HepG2 (cell line): ENCODE results near the gene CHD2. TPM values are rescaled to one million over a fixed set of nuclear protein-coding genes. Genes with fewer than 3 reads are reported as not detected.

Experiments used
- ATAC-seq: fragments of 200-7000 bp; cut with Tn5 transposase; 3 replicates; pipeline ENCODE4 v1.9.1; 2020; ENCODE audit warnings: mild to moderate bottlenecking, moderate library complexity
- BruUV-seq: library from RNA; stranded (reverse); fragments of 400-500 nt; replicated peaks from 2 replicates; lab custom pipeline; 2021; lab: Mats Ljungman, UMichigan
- CTCF ChIA-PET: fragments of 300-600 bp; formaldehyde crosslinking; extraction: SDS; loops from one replicate; lab custom pipeline; 2021; ENCODE audit warnings: low total read pairs, inconsistent platforms, low intra/inter-chr PET ratio; lab: Yijun Ruan, JAX
- POLR2A ChIA-PET: fragments of 350-600 bp; sonication (Branson Sonifier 250); formaldehyde crosslinking; loops from one replicate; lab custom pipeline; 2020; ENCODE audit warnings: antibody characterized with exemption, inconsistent platforms; lab: Yijun Ruan, JAX
- DNase-seq: peaks from one replicate; pipeline ENCODE4 v3.0.0-alpha.2; 2015; ENCODE audit warnings: low spot score
- FAIRE-seq: peaks from 3 replicates; lab custom pipeline; 2011; peaks lifted over from hg19 to GRCh38; lab: Jason Lieb, UNC
- H2AFZ ChIP-seq: one replicate; pipeline ENCODE4 v1.6.1; 2011; ENCODE audit warnings: low read length, inconsistent platforms
- H3K27ac ChIP-seq: fragments of 300-600 bp; 3 replicates; pipeline ENCODE4 v1.8.0; 2011; ENCODE audit warnings: mixed run types, mild to moderate bottlenecking, mixed read lengths, low read length, inconsistent platforms; ENCODE audit not compliant: insufficient read depth; ENCODE audit errors: extremely low read length
- H3K27me3 ChIP-seq, 2 experiments: fragments of 200-600 bp in 1 of 2; 2 replicates in 1 of 2; 3 replicates in 1 of 2; pipeline versions ENCODE4 v1.6.0 to v1.8.0; 2011; ENCODE audit warnings: low read length in 2 of 2, mild to moderate bottlenecking in 2 of 2, moderate library complexity in 2 of 2, inconsistent platforms in 1 of 2; ENCODE audit not compliant: insufficient read depth in 2 of 2, control insufficient read depth in 1 of 2
- H3K36me3 ChIP-seq, 2 experiments: fragments of 200-600 bp in 1 of 2; replicated peaks in 1 of 2; 2 replicates in 1 of 2; 3 replicates in 1 of 2; pipeline versions ENCODE4 v1.5.1 to v1.8.0; 2011; ENCODE audit warnings: low read length in 2 of 2, inconsistent platforms in 1 of 2; ENCODE audit not compliant: insufficient read depth in 2 of 2, control insufficient read depth in 1 of 2
- H3K4me1 ChIP-seq: 2 replicates; pipeline ENCODE4 v1.5.1; 2012; ENCODE audit warnings: low read length, inconsistent platforms; ENCODE audit not compliant: insufficient read depth
- H3K4me2 ChIP-seq: 2 replicates; pipeline ENCODE4 v1.6.0; 2011; ENCODE audit warnings: low read depth, low read length, inconsistent platforms
- H3K4me3 ChIP-seq, 3 experiments: fragments of 200-600 bp in 1 of 3; sonication (generic), shearing (Covaris generic) in 1 of 3; replicated peaks in 1 of 3; 2 replicates each; pipeline ENCODE4 v1.5.1; 2011 to 2016; ENCODE audit warnings: low read length in 3 of 3, inconsistent platforms in 2 of 3, low read depth in 2 of 3, mild to moderate bottlenecking in 2 of 3, control low read depth in 1 of 3, mixed read lengths in 1 of 3; ENCODE audit not compliant: insufficient read depth in 1 of 3
- H3K79me2 ChIP-seq: one replicate; pipeline ENCODE4 v1.6.1; 2011; ENCODE audit warnings: low read length, inconsistent platforms; ENCODE audit not compliant: insufficient read depth
- H3K9ac ChIP-seq: 2 replicates; pipeline ENCODE4 v1.6.0; 2011; ENCODE audit warnings: mild to moderate bottlenecking, low read depth, low read length, inconsistent platforms; ENCODE audit not compliant: insufficient read depth
- H3K9me3 ChIP-seq: 2 replicates; pipeline ENCODE4 v1.5.1; 2012; ENCODE audit warnings: mild to moderate bottlenecking, low read length
- H4K20me1 ChIP-seq: 2 replicates; pipeline ENCODE4 v1.6.0; 2011; ENCODE audit warnings: inconsistent platforms, mild to moderate bottlenecking, low read length, moderate library complexity; ENCODE audit not compliant: insufficient read depth
- POLR2AphosphoS5 ChIP-seq: IDR thresholded peaks from 2 replicates; pipeline ENCODE4 v1.6.1; 2012; ENCODE audit warnings: low read depth, low read length
- TGIF2 ChIP-seq: IDR thresholded peaks from 2 replicates; pipeline ENCODE4 v1.6.1; 2016; ENCODE audit warnings: control low read depth, missing compliant biosample characterization
- ZNF510 ChIP-seq: sonication (generic); formaldehyde crosslinking; IDR thresholded peaks from 2 replicates; pipeline ENCODE4 v1.4.0; 2020; ENCODE audit warnings: low read depth, mild to moderate bottlenecking, missing genetic modification reagents
- ZNF644 ChIP-seq: IDR thresholded peaks from 2 replicates; pipeline ENCODE4 v1.6.1; 2016; ENCODE audit warnings: low read depth
- WGBS: methylation state at CpG from one replicate; pipeline ENCODE4 v1.1.6; 2017; ENCODE audit warnings: low lambda C conversion rate; 5-methylcytosine and 5-hydroxymethylcytosine counted together
- in situ Hi-C: cut with HindIII; loops from 2 replicates; pipeline ENCODE4 v1.10.0; 2017; ENCODE audit warnings: low pct_unique_long_range_greater_than_20kb; ENCODE audit not compliant: extremely low pct_ligation_motif_present
- intact Hi-C: fragments of 100-400 bp; cut with micrococcal nuclease; formaldehyde crosslinking; loops from one replicate; pipeline ENCODE4 v1.10.0; 2022; ENCODE audit not compliant: unreplicated experiment
- polyA plus RNA-seq, 8 experiments: library from polyadenylated mRNA; depleted of rRNA in 3 of 8; stranded (reverse) in 7 of 8; unstranded in 1 of 8; fragments of >200 nt; fragmentation: Illumina TruSeq in 4 of 8; extraction: Trizol in 4 of 8; gene quantifications; 2 replicates each; pipeline versions ENCODE4 v1.2.1 to v1.2.3, GENCODE V29; 2011 to 2016; ENCODE audit warnings: low read depth in 4 of 8, missing spikeins in 1 of 8, mixed read lengths in 1 of 8; ENCODE audit not compliant: insufficient read depth in 1 of 8
- total RNA-seq, 5 experiments: library from RNA; depleted of rRNA; stranded (reverse); fragments of >200 nt; fragmentation: Illumina TruSeq; extraction: Trizol; gene quantifications; 2 replicates each; pipeline ENCODE4 v1.2.3, GENCODE V29; 2016; ENCODE audit warnings: low read depth in 1 of 5

CHD2 gene
- total and polyA plus RNA-seq, 2 of the 13 experiments (the other 11 are each of a cell fraction or from before 2014, with no cell fraction given), result 54.0 to 54.1 TPM

DNA sequence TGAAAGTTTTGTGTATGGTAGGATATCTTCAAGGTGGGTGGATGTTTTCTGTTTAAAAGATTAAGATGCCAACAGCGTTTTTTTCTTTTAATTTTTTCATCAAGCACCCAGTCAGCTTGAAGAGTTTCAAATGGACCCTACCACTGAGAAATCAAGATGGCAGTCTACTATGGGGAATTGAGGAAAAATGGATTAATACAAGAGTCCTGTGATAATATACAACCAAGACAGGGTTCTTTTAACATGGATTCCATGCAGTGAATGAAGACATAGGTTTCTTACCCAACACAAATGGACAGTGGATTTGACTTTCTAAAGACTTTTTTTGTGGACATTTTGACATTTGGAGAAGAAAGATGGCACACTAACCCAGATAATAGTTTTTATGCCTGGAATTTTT, 2.5 kb upstream of the CHD2 start:
- in situ Hi-C loops (no loop called here), intact Hi-C loops (no loop called here)
- DNase-seq, result no peak
- Histone ChIP-seq H3K36me3 (peaks cover 5 to 54% of the 10 kb centered on the region in 2 experiments), H3K9me3 (no peaks in the 10 kb centered on the region), H2AFZ (no peak overlapping the region), H3K4me2 (no peak overlapping the region), H3K9ac (no peak overlapping the region), H3K79me2 (peaks cover 98% of the 10 kb centered on the region), H3K27me3 (no peaks in the 10 kb centered on the region; a peak in 1 of 5 replicates), H3K27ac (no peak overlapping the region), H4K20me1 (peaks cover 39% of the 10 kb centered on the region), H3K4me3 (no peak overlapping the region), H3K4me1 (peaks cover 30% of the 10 kb centered on the region)
- TF ChIP-seq TGIF2 (no peak), ZNF644 (CRISPR knock-in tag) (0 out of 2 replicates have a peak, but pooled peaks have one; percentile 46)
- no peak for ATAC-seq
- no peak for FAIRE-seq
- whole genome bisulfite sequencing, result 100% methylated on average over 1 of the region's 1 CpG
- ChIA-PET POLR2A (interaction anchor here (3.2 to 6.2 kb wide), 2 partner anchors 16 to 89 kb away, joined by 19 to 37 read pairs; no protein-coding TSS in a partner anchor), CTCF (no interaction called here)
- BruUV-seq, result no TSS peak

DNA sequence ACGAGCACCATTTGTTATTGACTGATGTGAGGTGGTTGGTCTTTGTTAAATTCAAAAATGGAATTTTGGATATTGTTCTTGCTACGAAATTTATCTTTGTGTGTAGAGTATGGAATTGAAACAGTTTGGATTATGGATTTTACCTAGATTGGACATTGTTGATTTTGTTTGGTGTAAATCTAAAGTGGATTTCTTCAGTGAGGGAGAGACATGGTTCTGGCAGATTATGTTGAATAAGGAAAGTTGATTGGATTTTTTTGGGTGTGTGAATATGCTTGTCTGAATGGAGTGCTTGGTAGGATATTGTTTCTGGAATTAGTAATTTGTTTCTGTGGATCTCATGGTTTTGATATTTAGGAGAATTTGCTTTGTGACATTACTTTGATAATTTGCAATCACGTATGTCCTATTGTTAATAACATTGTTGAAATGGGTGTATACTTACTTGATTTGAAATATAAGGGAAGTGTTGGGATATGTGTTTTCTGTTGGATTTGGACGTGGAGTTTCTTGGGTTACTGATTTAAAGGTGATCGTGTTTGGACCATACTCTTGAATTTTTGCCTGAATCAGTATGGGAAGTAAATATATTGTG, 1.0 kb upstream of the CHD2 start:
- TF ChIP-seq POLR2AphosphoS5, result 0 out of 2 replicates have a peak, but pooled peaks have one; percentile 42
- no peak for TF ChIP-seq ZNF510 (CRISPR knock-in tag)
- no peak overlapping the region for H2AFZ ChIP-seq
- ChIA-PET CTCF (no interaction called here), POLR2A (interaction anchor here (0.9 to 10.5 kb wide), 13 partner anchors 10 to 102 kb away, joined by 3 to 185 read pairs (median 10); no protein-coding TSS in a partner anchor)
- BruUV-seq, result no TSS peak
- peaks cover 97% of the 10 kb centered on the region for H3K79me2 ChIP-seq
- in situ Hi-C loops, result no loop called here
- no peak overlapping the region for H3K4me2 ChIP-seq
- H3K4me3 ChIP-seq, result no peak overlapping the region
- ATAC-seq (no peak), DNase-seq (no peak), FAIRE-seq (no peak)
- peak overlapping the region; percentile 100 for H3K27ac ChIP-seq
- H3K9ac ChIP-seq, result no peak overlapping the region
- peaks cover 4 to 42% of the 10 kb centered on the region in 2 experiments for H3K36me3 ChIP-seq
- intact Hi-C loops, result no loop called here
- H3K4me1 ChIP-seq, result peaks cover 23% of the 10 kb centered on the region
- peaks cover 29% of the 10 kb centered on the region for H4K20me1 ChIP-seq
- H3K9me3 ChIP-seq, result no peaks in the 10 kb centered on the region
- WGBS, result 96% methylated on average over 5 of the region's 5 CpGs
- H3K27me3 ChIP-seq, result no peaks in the 10 kb centered on the region; a peak in 1 of 5 replicates
